Neural cell (in vitro differentiated cells): Measurements from ENCODE around the gene OPRD1.

Experiments used
- EZH2 ChIP-seq: fragments of 200-600, 300-800 bp; shearing (Covaris generic), sonication (generic); IDR thresholded peaks from 2 replicates; pipeline ENCODE4 v1.6.1; 2014; ENCODE audit warnings: antibody characterized with exemption, low read length, borderline replicate concordance, mild to moderate bottlenecking; ENCODE audit not compliant: insufficient read depth, poor library complexity, severe bottlenecking
- SMC3 ChIP-seq: fragments of 450-650 bp; conservative IDR thresholded peaks from 2 replicates; pipeline ENCODE4 v1.6.1; 2014; ENCODE audit warnings: antibody characterized with exemption, mild to moderate bottlenecking, moderate library complexity; ENCODE audit not compliant: poor library complexity

- TF ChIP-seq SMC3 (no peak), EZH2 (no peak)
Measured at GRCh38 chr1:28803051-28803450, 8.9 kb upstream of the OPRD1 start.
